Putamen (tissue), 1 donor: ENCODE measurements around the gene POLN.

Source experiments
- DNase-seq: peaks from one replicate; pipeline ENCODE4 v3.0.0-alpha.2; 2016; ENCODE audit warnings: low spot score

Gene POLN

DNA sequence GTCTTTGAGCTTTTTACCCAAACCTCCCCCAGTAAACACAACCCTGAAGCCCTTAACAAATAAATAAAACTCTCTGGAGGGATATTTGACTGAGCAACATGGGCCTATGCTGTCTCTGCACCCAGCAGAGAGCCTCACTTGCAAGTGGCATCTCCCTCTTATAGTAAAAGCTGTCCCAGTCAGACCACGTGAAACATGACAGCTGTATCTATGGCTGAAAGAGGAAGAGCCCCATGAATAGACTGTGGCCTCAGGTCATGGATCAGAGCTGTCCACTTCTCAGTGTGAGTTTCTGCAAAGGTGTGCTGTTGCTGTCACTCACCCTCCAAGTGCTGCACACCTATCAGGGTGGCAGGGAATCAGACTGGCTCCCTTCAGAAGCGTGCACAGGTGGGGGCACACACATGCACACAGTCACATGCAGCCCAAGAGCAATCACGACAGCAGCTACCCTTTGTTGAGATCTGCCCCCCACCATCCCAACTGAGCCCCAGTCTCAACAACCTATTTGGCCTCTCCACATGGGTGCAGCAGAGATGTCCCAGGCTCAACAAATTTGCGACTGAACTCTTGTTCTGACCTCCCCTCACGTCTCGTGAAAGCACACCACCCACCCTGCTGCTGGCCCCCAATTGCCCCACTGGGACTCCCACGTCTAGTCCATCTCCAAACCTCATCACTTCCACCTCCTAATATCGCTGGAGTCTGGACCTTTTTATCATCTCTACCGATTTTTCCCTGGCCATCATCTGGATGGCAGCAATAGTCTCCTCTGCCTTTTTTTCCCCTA lies 137.2 kb downstream of the POLN start:
- no peak for DNase-seq

DNA sequence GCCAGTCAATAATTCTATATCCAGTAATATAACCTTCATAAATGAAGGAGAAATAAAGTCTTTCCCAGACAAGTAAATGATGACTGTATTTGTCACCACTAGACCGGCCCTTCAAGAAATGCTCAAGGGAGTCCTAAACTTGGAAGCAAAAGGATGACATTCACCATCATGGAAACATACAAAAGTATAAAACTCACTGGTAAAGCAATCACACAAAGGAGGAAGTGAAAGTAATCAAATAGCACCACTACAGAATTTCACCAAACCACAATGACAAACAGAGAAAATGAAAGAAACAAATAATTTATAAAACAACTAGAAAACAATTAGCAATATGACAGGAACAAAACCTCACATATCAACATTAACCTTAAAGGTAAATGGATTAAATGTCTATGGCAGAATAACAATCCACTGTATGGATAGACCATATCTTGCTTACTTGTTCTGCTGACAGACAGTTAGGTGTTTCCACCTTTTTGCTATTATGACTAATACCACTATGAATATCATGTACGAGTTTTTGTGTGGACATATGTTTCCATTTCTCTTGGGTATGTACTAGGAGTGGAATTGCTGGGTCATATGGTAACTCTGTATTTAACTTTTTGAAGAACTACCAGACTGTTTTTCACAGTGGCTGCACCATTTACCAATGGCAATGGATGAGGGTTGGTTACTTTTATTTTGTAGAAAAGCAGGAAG lies 137.9 kb downstream of the POLN start:
- DNase-seq: no peak

DNA sequence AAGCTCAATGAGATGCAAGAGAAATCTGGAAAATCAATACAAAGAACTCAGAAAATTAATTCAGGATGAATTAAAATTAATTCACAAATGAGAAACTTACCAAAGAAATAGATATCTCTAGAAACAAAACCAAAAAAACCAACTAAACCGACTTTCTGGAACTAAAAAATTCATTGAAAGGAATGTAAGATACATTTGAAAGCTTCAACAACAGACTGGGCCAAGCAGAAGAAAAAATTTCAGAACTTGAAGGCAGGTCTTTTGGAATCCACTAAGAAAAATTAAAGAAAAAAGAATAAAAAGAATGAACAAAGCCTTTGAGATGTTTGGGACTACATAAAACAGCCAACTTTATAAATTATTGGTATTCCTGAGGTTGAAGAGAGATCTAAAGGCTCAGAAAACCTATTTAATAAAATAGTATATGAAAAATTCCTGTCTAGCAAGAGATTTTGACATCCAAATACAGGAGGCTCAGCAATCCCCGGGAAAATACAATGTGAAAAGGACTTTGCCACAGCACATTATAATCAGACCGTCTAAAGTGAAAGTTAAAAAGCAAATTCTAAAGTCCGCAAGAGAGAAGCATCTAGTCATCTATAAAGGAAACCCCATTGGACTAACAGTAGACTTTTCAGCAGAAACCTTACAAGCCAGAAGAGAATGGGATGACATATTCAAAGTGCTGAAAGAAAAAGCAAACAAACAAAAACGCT lies 138.6 kb downstream of the POLN start:
- DNase-seq: no peak

DNA sequence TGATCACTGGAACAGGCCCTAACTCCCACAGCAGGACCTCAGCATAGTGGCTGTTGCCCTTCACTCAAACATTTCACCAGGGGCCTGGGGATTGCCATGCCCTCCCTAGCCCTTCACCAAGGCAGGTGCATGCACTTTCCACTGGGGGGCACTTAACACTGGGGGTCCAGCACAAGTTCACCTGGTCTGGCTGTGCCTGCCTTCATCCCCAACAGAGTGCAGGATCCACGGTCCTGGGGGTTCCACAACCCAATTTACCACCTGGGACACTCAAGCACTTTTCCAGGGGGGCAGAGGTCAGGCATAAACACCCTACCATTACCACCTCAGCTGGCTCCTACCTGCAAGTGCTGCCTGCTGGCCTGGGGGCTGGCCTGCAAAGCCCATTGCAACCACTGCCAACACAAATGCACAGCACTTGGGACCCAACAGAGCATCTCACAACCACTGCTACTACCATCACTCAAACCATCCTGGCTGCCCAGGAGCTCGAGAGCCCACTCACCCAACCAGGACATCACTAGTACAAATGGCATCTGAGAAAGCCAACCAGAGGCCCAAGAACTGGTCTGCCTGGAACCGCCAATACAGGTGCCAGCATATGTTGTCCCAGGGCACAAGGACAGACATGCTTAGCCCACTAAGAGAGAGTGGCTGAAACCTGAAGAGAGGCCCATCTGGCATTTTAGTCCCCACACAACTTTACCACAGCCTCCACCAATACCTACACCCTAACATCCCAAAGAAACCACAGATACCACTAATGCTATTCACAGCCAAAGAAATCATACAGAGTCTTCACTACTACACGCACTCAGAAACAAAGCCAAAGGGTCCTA lies 139.7 kb downstream of the POLN start:
- DNase-seq: no peak

DNA sequence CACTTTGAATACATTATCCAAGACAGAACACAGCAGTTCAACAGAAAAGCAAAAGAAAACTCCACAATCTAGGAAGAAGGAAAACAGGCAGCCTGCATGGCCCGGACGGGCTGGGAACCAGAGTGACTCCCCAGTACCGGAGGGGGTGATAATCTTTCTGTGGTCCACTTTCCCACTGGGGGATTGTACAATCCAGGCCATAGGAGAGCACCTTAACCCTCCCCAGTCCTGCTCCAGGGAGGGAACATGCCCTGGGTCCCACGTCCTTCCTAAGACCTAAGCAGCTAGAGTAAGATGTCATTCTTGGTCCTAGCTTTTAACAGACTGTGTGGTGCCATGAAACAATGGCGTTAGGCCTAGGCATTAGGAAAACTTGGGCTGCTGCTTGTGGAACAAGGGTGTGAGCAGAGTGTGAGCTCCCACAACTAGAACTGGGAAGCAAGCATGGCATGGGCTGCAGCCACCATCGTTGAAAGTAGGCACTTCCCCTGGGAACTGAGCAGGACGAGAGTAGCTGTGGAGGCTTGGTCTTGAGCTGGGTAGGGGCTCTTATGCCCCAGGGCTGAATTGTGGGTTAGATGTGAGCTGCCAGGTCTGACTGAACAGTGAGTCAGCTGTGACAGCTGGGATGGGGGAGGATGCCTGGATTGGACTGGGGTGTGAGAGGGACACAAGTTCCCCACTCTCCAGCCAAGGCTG lies 140.4 kb downstream of the POLN start:
- DNase-seq: no peak

DNA sequence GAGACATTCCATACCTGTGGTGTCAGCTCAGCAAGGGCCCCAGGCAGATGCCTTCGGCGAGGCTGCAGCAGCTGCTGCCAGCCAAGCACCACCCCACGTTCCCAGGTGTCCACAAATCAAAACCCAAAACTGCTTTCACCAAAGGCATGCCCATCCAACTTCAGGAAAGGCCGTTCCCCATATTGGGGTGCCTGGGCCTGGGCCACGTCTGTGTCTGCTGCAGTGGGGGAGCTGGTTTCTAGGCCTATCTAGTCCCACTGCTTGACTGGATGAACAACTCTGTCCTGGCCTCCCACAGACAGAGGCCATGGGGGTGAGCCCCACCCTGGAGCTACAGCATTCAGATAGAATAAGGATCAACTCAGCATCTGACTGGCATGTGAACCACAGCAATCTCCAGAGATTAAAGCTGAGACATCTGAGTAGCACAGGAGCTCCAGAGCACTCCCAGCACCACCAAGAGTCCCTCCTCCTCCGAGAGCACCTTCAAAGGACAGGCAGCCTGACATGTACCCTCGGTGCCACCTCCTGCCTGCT lies 145.8 kb downstream of the POLN start:
- no peak for DNase-seq

DNA sequence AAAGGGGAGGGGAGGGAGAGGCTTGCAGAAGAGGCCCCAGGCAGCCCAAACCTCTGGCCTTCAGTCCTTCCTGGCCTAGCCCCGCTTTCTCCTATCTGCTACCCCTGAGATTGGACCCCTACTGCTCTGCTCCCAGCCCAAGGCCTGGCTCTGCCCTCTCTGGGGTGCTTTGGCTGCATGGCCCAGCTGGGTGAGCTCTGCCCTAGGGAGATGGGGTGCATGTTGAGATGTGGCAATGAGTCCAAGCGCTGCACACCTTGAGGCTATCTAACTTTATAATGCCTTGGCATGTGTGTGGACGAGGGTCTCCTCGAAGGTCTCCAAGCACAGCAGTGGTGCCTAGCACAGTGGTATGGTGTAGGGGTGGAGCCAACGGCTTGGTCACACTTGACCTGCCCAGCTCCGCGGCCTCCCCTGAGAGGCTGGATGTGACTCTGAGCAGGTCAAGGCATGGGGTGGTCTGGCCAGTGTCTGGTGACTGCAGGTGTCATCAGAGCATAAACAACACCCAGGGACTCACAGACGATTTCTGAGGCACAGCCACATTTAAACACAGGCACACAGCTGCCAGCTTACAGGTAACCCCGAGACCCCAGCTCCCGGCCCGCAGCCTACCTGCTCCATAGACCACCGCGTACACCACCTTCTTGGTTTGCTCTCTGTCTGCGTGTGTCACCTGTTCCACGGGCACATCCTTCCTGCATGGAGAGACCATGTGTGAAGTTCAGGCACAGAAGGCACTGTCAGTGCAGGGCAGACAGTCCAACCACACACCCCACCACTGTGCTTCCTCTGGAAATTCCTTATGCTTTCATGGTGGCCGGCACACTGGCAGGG lies 146.5 kb downstream of the POLN start:
- DNase-seq: no peak

DNA sequence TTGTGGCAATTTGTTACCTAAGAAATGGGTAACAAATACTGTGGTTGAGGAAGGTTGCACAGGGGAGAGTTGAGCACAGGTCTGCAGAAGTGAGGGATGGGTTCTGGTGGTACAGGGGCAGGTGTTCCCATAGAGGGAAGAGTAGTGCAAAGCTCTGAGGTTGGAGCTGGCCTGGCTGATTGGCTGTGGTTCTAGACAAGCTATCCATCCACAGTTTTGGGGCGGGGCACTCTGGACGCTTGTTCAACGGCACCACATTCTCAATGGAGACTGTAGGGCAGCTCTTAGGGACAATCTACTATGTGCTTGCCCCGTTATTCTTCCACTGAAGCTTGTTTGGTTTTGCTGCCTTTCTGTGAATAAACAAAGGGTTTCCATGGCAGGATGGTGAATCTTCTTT lies 147.4 kb downstream of the POLN start:
- DNase-seq: no peak

DNA sequence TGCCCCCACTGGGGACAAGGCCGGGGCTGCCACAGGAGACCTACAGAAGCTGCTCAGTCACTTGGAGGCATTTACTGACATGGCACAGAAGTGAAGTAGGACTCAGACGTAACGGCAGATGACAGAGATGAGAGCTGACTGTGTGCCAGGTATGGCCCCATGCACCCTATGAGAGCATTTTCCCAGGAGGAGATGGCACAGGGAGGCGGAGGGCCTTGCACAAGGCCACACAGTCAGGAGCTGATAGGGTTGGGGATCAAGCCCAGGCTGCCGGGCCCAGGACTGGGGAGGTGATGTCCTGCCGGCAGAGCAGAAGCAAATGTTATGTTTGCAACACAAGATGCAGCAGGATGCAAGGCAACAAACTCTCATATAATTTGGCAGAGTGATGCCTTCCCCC lies 148.7 kb downstream of the POLN start:
- no peak for DNase-seq

DNA sequence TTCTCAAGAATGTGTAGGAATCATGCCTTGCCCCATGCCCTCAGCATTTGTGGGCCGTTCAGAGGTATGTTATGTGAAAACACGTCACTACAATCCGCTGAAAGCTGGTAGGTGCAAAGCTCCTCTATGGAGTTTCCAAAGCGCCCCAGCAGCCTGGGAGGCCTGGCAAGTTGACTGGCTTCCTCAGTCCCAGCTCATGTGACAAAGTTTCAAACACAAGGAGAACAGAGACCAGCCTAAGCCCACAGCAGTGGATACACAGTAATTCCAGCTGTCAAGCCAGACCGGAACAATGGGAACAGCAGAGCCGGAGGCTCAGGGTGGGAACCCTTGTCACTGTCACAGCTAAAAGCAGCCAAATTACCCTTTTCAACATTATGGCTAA lies 149.3 kb downstream of the POLN start:
- no peak for DNase-seq

DNA sequence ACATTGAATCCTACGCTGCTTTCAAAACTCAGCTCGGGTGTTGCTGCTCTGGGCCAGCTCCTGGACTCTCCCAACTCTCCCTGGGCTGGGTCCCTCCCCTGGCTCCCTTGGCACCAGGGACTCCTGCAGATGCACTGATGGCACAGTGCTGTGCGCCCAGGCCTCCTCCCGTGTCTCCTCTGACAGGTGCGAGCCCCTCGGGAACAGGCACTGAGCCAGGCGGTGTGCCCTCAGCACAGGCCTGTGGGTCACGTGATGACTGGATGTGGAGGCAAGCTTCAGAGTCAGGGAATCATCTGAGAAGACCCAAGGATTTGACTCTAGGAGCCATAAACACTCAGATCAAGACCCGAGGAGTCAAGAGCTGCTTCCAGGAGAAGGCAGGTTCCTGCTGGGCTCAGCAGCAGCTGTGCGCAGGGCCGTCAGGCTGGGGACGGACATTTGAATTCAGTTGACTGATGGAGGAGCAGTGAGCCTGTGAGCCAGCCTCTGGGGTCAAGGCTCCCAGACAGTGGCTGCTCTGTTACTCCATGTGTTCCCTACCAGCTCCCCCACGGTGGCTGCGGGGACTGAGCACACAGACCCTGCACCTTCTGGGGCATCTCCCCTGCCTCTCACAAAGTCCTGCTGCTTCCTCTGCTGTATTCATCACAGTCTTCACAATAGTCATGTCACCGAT lies 149.8 kb downstream of the POLN start:
- no peak for DNase-seq

DNA sequence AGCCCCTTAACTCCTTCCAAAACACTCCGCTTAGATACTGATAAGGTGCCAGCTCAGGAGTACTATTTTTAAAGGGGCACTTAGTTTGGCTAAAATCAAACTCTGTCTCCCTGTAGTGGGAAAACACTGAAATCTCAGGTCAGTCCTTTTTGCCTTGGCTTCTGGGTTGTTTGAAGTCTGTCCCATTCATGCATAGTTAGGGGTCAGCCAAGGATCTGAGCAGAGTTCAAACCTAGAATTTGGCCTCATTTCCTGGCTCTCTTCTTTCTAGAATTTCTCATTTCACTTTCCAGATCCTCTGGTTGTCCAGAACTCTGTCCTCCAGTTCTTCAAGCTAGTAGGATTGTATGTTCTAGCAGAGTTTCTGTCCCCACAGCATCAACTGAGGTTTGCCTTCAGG lies 151.3 kb downstream of the POLN start:
- DNase-seq: no peak

DNA sequence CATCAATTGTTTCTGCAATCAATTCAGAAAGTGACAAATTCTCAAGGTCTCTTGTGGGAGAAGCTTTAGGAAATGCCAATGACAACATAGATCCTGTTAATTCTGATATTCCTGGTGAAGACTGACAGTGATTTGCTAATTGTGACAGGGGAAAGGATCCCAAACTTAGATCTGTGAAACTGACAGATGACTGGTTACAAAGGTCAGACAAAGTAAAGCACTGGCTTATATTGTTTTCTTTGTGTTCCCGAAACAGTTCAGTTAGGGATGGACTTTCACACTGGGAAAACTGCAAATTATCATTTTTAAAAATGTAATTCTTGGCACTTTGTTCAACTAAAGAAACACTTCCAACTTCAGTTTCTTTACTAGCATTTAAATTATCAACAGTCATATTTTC lies 152.7 kb downstream of the POLN start:
- no peak for DNase-seq

DNA sequence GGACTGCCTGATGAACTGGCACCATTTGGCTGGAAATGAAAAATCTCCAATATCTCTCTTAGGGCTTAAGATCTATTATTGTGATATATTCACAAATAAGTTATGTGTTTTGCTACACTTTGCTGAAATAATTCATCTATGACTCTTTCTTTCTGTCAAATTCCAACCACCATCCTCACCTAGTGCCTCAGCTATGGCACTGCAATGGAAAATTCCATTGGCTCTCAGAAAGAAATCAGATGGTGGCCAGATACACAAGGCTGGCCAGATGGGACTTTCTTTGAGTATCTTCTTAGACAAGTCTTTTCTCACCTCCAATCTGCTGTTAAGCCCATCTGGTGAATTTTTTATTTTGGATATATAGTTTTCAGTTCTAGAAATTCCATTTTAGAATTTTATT lies 154.8 kb downstream of the POLN start:
- no peak for DNase-seq

DNA sequence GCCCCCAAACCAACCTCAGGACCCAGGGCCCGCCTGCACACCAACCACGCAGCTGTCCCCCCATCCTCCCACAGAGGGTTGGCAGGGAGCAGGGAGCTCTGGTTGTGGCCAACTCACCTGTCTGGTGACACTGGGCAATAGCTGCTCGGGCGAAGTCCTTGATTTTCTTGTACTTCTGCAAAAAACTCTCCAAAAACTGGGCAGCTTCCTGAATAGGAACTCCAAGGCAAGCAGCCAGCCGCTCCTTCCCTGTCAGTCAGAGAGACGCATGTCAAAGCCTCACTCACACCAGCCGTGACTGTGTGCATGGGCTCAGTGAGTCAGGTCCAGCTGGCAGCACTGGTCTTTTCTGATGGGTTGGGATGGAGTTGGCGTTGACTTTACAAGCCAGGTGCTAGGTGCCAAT lies 156.4 kb downstream of the POLN start:
- no peak for DNase-seq

DNA sequence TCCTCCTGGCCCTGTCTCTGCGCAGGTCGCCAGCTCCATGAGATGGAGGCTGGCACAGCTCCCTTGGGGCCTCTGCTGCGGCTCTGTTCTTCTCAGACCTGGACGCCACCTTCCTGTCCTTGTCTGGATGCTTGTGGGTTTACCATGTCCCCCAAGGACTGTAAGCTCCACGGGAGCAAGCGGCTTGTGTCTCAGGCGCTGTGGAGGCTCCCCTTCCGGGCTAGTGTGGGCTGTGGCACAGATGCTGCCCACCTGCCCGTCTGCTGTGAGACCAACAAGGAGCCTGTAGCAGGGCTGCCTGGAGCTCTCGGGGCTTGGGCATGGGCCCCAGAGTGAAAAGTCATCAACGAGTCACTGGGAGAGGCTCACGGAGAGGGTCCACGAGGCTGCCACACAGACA lies 157.6 kb downstream of the POLN start:
- no peak for DNase-seq

DNA sequence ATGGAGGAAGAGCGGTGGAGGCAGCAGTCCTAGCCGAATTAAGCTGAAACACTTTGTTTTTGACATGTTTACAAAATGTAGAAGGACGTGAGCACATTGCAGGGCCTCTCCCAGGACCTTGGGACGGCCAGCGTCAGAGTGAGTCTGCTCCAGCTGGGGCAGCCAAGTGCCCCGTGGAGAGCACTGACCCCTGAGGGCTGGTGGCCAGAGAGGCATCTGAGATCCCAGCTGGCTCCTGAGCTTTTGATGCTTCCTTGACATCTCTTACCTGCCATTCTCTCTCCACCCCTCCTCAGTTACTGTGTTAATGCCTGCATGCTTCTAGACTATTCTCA lies 158.1 kb downstream of the POLN start:
- DNase-seq: no peak

DNA sequence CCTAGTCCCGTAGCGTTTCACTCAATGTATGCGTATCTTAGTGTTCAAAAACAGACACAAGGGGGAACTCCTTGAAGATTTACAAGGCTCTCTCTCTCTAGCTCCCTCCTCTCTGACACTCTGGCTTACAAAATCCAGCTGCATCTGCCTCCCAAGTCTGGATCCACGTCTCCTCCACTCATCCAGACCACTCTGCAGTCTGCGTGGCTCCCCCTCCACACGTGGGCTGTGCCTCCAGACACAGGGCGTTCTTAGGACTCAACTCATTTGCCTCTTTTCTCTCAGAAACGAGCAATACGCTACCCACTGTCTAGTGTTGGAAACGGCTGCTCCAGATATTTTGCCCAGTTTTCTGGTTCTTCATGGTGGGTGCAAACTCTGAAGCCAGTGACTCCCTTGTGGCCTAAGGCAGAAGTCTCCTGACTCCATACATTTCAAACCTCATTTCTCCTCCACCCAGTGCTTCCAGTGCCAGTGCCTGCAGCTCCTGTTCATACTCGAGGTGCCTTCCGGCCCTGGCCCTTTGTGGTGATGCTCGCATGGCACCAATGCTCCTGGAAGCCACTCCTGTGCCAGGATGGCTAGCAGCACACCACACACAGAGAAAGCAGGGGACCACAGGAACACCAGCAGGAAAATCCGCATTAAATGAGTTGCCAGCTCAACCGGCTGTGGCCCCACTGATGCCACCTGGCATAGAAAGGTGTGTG lies 158.7 kb downstream of the POLN start:
- no peak for DNase-seq

DNA sequence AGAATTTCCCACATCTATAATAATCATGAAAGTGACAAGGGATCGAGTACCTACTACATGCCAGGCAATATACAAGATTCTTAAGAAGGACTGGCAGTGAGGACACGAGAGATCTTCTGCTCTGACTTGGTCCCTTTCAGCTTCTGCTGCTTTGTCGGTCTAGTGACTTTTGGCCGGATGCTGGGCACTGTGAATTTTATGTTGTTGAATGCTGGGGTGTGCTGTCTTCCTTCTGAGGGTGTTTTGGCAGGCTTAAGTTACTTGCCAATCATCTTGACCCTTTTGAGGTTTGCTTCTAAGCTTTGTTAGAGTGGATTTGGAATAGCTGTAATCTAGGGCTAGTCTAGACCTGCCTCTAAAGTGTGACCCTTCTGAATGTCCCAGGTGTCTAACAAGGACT lies 159.3 kb downstream of the POLN start:
- DNase-seq: no peak
